Measurements from ENCODE around the gene UBR1.
"Not testable (repeated sequence)": the region's sequence is repeated elsewhere in the genome, so short reads cannot be mapped to it uniquely, and the experiment has no call there.

Gene UBR1

GRCh38 chr15:42971830-42972229, 134.0 kb downstream of the UBR1 start:
- no peak for DNase-seq (ENCODE audit: low read depth)
- no peak for TF ChIP-seq CTCF (IDR thresholded peaks at IDR 0.05; ENCODE audit: low read depth, low read length, missing control alignments)
- H3K4me3 ChIP-seq (ENCODE audit: low read depth, low read length) = no peak overlapping the region
- in situ Hi-C loops (cut with HindIII; ENCODE audit: low sequenced_read_pairs) = no loop called here

- H3K4me3 ChIP-seq (ENCODE audit: low read depth, low read length) = no peak overlapping the region
- DNase-seq (ENCODE audit: low read depth) = no peak
- in situ Hi-C loops (cut with HindIII; ENCODE audit: low sequenced_read_pairs) = no loop called here
- no peak for TF ChIP-seq CTCF (IDR thresholded peaks at IDR 0.05; ENCODE audit: low read depth, low read length, missing control alignments)
Observed at GRCh38 chr15:42964476-42964875, 141.4 kb downstream of the UBR1 start.

- in situ Hi-C loops (cut with HindIII; ENCODE audit: low sequenced_read_pairs) = no loop called here
- no peak overlapping the region for H3K4me3 ChIP-seq (ENCODE audit: low read depth, low read length)
- TF ChIP-seq CTCF (IDR thresholded peaks at IDR 0.05; ENCODE audit: low read depth, low read length, missing control alignments) = no peak
- DNase-seq (ENCODE audit: low read depth) = peak; percentile 26
Observed at GRCh38 chr15:42955518-42955917, 150.3 kb downstream of the UBR1 start.

GRCh38 chr15:42954291-42954690, 151.5 kb downstream of the UBR1 start:
- DNase-seq (ENCODE audit: low read depth) = no peak
- TF ChIP-seq CTCF (IDR thresholded peaks at IDR 0.05; ENCODE audit: low read depth, low read length, missing control alignments) = no peak
- in situ Hi-C loops (cut with HindIII; ENCODE audit: low sequenced_read_pairs) = no loop called here
- no peak overlapping the region for H3K4me3 ChIP-seq (ENCODE audit: low read depth, low read length)

- DNase-seq (ENCODE audit: low read depth); H3K4me3 ChIP-seq (ENCODE audit: low read depth, low read length): not testable (repeated sequence)
- in situ Hi-C loops (cut with HindIII; ENCODE audit: low sequenced_read_pairs) = loop anchor here (25.0 kb wide), 1 partner anchor 262 kb away; no protein-coding TSS in a partner anchor
Observed at GRCh38 chr15:42948898-42949297, 156.9 kb downstream of the UBR1 start.

- in situ Hi-C loops (cut with HindIII; ENCODE audit: low sequenced_read_pairs) = loop anchor here (25.0 kb wide), 1 partner anchor 253 kb away; no protein-coding TSS in a partner anchor
- TF ChIP-seq CTCF (IDR thresholded peaks at IDR 0.05; ENCODE audit: low read depth, low read length, missing control alignments) = no peak
- H3K4me3 ChIP-seq (ENCODE audit: low read depth, low read length) = no peak overlapping the region
- no peak for DNase-seq (ENCODE audit: low read depth)
Observed at GRCh38 chr15:42940527-42940926, 165.3 kb downstream of the UBR1 start.

GRCh38 chr15:42939841-42940240, 166.0 kb downstream of the UBR1 start:
- H3K4me3 ChIP-seq (ENCODE audit: low read depth, low read length) = no peak overlapping the region
- DNase-seq (ENCODE audit: low read depth) = no peak
- TF ChIP-seq CTCF (IDR thresholded peaks at IDR 0.05; ENCODE audit: low read depth, low read length, missing control alignments) = no peak
- in situ Hi-C loops (cut with HindIII; ENCODE audit: low sequenced_read_pairs) = loop anchor here (25.0 kb wide), 1 partner anchor 253 kb away; no protein-coding TSS in a partner anchor
